HG02642 (cell line): ENCODE measurements around the gene PTPRN2.

ENCODE experiments used
- ATAC-seq: cut with Tn5 transposase; IDR thresholded peaks from one replicate; pipeline ENCODE4 v1.9.1; 2021; ENCODE audit warnings: mild to moderate bottlenecking; ENCODE audit not compliant: unreplicated experiment, poor library complexity

Gene PTPRN2

DNA sequence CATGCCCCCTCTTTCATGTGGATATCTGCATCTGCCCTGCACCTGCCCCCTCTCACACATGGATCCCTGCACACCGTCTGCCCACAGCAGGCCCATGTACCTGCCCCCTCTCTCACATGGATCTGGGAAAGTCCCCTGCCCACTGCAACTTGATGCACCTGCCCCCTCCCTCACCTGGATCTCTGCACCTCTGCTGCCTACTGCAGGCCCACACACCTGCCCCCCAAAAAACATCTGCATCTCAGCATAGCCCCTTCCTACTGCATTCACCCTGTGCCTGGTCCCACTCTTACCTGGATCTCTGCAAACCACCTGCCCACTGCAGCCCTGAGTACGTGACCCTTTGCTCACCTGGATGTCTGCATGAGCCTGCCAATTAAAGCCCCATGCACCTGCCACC lies 479.8 kb downstream of the PTPRN2 start:
- ATAC-seq, result no peak

DNA sequence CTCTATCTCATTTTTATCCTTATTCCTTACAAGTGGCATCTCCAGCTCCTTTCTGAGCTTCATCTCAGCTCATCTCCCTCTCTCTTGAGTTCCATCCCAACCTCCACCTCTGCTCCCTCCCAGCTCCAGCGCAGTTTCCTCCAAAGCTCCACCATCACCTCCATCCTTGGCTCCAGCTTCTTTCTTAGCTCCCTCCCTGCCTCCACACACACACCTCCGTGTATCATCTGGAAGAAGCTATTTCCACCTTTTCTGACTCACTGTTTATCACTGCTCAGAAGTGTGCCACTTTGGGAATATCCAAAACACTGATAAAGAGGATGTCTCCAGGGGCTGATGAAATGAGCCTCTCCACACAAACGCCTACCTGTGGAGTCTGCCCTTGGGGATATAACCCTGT lies 481.4 kb downstream of the PTPRN2 start:
- no peak for ATAC-seq

DNA sequence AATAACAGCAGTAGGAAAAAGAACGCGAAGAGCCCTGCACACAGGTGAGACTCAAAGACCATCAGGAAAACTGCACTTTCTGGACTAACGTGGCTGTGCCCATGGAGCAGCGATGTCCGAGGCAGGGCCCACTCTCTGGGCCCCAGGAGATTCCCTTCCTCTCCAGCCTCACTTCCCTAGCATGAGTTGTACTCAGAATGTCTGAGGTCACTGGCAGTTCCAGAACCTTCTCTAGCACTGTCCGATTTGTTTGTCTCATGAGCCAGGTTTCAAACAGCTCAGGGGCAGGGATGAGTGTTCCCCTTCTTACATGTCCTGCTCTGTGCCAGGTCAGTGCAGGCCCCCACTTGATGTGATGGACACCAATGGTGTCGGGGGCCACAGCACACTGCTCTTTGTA lies 484.2 kb downstream of the PTPRN2 start:
- ATAC-seq, result no peak

DNA sequence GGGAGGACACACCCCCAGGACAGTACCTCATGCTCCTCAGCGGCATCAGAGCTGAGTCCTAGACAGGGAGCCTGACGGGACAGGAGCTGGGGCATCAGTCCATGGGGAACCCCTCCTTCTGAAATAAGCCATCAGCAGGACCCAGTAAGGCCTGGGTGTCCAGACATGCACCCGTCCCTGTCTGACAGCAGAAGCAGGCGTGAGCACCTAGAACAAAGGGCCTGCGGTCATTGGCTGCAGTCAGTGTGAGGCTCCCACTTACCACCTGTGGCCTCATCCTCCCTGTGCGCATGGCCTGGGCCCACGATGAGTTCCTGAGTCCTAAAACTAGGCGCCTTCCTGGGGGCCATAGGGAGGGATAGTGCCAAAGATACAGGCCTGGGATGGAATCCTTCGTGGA lies 484.7 kb downstream of the PTPRN2 start:
- ATAC-seq, result no peak

DNA sequence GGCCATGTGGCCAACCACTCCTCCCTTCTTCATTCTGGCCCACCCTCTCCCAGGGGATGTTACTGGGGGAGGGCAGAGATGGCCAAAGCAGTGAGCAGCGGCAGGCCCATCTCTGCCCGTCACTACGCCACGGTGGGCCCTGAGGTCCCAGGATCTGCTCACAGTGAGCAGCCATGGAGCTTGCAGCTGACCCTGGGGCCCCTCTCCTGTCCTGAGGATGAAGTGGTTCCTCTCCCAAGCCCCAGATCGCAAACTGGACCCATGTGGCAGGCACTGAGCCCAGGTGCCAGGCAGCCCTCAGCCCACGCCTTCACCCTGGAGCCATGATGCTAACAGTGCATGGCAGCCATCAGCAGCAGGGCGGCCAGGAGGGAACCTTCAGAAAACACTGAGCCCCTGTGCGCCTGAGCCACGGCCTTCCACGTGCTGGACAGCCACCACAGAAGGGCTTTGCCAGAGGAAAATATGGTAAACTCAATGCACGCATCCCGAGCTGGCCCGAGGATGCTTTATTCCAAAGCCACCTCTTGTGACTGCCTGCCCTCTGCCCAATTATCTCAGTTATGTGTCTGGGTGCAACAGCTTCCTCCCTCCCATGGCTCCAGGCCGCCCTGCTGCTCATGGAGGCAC lies 485.7 kb downstream of the PTPRN2 start:
- no peak for ATAC-seq

DNA sequence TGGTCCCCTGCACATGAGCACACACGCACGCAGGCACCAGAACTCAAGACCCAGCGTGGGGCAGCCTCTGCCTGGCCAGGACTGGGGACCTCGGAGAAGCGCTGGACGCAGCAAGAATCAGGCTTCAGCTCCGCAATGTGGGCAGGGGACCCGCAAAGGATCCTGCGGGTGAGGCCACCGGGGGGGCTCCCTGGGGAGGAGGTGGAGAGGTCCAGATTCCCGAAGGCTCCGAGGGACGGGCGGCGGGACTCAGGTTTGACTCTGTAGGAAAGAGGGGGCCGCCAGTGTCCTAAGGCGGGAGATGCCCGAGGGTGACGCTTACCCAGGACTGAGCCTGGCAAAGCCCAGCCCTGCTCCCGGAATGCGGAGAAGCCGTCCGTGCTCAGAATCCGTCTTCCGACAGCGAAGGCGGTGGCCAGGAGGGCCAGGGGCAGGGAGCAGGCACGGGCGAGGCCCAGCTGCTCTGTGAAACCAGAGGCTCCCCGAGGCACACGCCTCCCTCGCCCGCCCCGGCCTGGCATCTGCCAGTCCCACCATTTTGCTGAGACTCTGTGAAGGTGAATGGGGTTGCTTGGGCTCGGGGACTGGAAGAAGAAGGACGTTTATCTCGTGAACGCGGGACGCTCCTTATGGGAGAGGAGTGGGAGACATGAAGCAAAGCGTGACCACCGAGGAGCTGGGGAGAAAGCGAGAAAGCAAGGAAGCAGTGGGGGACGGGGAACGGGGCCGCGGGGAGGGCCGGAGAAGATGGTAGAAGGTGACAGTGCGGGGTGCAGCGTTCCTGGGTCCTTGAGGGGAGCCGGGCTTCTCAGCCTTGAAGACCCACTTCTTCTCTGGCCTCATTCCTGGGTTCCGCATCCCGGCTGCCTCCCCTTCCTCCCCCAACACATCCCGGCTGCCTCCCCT lies 489.2 kb downstream of the PTPRN2 start:
- no peak for ATAC-seq

DNA sequence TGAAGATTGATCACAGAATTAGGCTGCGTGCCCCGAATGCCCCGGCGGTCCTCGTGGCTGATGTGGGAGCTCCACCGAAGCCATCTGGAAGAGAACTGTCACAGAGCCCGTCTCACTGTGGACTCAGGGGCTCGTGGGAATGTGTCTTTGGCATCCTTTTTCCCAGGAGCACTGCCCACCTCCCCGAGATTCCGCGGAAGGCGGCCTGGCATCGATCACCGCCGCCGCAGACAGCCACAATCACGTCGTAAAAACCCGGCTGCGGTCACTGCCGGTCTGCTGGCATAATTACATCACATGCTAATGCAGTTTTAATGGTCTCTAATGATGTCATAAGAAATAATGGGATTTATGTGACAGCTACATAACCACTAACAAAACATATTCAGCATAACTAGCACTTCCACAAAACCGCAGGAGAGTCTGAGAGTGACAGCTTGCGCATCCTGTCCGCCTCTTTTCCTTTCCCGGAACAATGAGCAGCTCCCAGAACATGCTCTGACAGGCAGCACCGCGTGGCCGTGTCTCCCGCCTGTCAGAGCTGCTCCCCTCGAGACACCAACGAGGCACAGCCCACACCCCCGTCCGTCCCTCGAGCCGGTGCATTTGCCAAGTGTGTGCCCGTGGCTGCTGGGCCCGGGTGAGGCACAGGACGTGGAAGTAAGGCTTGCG lies 490.0 kb downstream of the PTPRN2 start:
- ATAC-seq, result no peak

DNA sequence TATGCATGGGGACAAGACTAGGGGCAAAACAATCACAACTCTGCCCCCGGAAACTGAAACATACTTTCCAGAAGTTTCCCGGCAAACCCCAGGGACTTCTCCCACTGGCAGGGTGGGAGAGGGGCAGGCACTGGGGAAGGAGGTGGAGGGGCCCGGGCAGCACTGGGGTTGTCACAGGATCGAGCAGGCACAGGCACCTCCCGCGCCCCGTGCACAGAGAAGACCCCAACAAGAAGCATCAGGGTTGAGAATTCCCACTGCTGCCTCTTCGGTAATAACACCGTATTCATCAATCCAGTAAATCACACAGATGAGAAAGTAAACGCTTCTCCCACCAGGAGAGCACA lies 490.5 kb downstream of the PTPRN2 start:
- no peak for ATAC-seq

DNA sequence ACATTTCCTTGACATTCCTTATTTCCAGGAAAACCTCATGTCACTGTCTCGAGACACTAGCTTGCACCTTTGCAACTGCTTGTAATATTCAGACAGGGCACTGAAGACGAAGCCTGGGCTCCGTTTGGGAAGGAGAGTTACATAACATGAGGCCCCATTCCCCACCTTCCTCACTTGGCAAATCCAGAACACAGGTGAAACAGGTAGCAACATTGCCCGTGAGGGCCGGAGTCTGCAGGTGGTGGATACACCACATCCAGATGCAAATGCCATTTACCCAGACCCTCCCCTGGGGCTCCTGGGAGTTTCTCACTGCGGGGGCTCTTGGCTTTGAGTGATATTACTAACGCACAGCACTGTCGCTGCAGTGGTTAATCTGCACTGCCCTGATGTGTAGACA lies 491.0 kb downstream of the PTPRN2 start:
- ATAC-seq, result no peak

DNA sequence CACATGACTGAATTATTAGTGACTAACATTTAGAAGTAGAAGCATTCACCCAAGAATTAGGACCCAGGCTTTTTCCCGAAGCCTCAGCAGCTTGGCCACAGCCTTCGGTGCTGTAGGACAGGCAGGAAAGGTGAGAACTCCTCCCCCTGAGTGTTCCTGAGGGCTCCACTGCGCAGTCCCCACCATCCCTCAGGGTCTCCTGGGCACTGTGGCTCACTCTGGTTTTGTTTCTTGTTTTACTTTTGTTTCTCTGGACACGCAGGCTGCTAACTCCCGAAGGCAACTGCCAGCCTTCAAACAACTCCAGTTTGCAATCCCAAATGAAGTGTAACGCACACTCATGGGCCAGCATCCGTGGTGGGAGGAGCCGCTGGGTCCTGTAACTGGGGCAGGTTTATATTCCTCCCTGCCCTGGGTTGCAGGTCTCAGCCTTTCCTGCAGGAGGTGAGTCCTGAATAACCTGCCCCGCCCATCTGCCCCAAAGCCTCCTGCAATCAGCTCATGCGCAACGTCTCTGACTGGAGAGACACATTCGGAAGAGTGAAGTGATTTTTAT lies 492.9 kb downstream of the PTPRN2 start:
- ATAC-seq, result no peak

DNA sequence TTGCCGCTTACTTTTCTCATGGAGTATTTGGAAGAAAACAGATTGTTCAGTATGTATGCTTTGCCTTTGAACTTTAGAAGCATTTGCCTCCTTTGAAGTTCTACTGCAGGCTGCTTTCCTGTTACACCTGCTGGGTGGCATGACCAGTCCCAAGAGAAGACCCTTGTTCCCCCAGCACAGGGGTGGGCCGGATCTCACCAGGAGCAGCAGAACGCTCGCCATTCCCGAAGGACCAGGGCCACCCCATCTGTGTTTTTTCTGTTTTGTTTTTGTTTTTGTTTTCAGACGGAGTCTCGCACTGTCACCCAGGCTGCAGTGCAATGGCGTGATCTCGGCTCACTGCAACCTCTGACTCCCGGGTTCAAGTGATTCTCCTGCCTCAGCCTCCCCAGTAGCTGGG lies 493.6 kb downstream of the PTPRN2 start:
- ATAC-seq, result no peak

DNA sequence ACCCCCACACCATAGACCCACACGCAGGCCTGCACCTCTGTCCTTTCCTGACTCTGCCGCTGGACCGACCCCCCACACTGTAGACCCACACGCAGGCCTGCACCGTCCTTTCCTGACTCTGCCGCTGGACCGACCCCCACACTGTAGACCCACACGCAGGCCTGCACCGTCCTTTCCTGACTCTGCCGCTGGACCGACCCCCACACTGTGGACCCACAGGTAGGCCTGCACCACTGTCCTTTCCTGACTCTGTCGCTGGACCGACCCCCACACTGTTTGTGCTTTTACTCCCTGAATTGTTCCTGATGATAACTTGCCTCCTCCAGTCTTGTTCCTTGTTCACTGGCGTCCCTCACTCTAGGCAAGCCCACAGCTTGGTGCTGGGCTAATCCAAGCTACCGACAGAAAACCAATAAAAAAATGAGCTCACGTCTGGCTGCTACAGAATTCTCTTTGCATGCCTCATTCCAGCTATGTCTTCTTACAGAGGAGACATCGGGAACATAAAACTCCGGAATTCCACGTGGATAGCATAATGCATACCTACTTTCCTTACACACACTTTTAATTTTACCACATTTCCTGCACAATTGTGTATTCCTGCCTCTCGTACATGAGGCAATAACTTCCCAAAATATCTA lies 494.3 kb downstream of the PTPRN2 start:
- ATAC-seq, result no peak

DNA sequence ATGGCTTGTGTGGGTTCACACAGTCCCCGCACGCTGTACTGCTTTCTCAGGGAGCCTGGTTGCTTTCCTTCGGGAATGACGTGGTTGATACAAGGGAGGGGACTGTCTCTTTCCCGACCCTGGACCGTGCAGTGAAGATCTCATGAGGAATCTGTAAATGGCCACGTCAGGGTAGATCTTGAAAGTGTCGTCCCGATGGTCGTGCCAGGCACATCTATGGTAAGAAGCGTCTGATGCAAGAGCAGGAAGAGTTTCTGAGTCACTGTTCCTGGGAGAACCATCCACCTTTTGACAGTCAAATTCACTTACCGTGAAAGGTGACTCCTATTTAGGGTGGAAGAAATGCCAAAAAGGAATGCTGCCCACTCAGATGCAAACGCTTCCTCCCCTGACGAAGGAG lies 500.4 kb downstream of the PTPRN2 start:
- ATAC-seq, result no peak

DNA sequence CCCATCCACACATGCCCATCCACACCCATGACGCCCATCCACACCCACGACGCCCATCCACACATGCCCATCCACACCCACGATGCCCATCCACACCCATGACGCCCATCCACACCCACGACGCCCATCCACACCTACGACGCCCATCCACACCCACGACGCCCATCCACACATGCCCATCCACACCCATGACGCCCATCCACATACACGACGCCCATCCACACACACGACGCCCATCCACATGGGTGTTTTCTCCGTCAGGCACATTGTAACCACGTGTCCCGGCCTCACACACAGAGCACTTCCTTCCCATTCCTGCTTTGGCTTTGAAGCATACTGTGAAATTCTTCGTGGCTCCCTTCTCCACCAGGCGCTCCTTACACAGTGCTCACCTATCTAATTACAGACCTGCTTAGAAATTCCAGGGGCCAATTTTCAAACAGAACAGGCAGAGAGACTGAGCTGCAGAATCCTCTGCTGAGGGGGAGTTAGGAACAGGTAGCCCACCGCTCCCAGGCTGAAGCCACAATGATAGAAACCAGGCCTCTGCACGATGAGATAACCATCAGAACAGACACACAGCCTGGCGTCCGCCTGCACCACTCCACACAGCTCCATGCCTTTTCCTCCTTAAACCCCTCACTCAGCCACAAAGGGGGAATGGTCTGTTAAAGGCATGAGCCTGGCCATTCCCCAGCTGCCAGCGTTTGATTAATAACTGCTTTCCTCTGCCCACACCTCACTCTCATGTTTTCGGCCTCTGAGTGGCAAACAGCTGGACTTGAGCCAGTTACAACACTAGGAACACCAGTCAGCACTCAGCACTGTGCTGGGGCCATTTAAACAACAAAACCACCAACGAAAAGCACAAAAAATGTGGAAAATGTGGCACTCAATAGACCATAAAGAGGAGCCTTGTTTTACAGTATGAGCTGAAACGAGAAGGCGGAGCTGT lies 501.6 kb downstream of the PTPRN2 start:
- ATAC-seq, result no peak

DNA sequence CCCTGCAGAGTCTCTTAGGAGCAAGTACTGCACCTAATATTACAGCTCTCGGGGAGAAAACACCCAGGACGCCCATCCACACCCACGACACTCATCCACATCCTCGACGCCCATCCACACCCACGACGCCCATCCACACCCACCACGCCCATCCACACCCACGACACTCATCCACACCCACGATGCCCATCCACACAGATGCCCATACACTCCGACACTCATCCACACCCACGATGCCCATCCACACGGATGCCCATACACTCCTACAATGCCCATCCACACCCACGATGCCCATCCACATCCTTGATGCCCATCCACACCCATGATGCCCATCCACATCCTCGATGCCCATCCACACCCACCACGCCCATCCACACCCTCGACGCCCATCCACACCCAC lies 503.1 kb downstream of the PTPRN2 start:
- no peak for ATAC-seq

DNA sequence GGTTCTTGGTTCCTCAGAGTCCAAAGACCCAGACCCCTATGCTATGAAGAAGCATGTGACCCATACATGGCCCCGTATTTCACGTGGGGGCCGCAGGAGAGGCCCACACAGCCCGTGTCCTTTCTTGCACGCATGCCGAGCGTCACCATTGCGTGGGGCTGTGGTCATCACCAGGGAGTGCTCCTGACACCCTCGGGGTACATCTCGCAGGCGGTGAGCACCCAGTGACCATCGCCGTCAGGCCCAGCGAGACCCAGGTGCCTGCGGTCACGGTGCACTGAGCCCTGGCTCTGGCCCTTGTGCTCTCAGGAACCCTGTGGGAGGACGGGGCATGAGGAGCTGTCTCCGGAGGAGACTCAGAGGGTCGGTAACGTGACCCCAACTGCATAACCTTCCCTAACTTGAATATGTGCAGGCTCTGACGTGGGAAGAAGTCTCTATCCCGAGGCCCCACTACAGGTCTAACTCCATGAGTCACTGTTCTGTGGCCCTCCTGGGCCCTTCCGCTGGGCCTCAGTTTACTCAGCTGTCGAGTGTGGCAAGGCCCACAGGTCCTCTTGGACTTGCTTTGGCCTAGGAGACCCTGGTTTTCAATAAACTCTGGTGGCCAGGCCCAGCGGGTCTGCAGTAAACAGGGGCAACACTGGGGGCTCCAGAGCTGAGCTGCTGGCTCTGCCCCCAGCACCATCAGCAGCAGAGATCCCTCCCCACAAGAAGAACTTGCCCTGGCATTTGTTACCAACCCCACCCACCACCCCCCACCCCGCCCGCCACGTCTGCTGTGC lies 503.9 kb downstream of the PTPRN2 start:
- ATAC-seq, result no peak

DNA sequence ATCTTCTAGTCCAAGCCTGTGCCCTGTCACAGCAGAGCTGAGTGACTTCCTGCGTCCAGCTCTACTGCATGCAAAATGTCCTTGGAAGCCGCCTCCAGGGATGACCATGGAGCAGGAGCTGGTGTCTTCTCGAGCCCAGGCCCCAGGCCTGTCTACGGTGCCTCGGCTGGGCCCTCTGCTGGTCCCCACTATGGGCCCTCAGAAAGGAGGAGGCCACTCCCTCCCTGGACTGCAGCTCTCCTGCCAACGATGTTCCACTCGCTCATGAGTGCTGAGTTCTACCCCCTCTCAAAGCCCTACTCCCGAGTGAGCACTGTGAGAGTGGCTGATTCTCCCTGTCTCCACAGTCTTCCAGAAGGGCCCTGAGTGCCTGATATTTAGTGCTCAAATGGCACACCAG lies 504.9 kb downstream of the PTPRN2 start:
- no peak for ATAC-seq

DNA sequence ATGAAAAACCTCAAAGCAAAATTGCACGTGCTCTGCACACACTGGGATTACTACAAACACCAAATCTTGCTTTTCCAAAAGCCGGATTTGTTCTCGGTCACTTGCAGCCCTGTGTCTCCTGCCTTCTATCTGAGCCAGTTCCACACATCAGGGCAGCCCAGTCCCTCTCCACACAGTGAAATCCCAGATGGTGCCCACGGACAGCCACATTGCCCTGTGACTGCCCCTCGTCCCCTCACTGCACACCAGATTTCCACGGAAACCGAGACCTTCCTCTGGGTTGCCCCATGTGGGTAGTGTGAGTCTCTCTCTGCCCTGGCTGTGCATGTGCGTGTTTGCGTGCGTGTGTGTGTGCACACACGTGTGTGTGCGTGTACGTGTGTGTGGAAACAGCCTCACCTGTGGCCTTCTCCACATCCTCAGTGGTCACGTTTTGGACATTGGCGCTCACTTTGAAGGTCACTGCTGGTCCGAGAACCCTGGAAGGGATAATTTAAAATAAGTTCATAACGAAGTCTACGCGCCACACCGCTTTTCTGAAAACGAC lies 506.7 kb downstream of the PTPRN2 start:
- ATAC-seq, result no peak
